ENCODE data around the gene DDIT3. TPM values are rescaled to one million over a fixed set of nuclear protein-coding genes. Genes with fewer than 3 reads are reported as not detected.
"Not testable (repeated sequence)": the region's sequence is repeated elsewhere in the genome, so short reads cannot be mapped to it uniquely, and the experiment has no call there.

Gene DDIT3
- total and polyA plus RNA-seq, 9 donors: 9.7 to 28.3 (median 13.1) TPM

DNA sequence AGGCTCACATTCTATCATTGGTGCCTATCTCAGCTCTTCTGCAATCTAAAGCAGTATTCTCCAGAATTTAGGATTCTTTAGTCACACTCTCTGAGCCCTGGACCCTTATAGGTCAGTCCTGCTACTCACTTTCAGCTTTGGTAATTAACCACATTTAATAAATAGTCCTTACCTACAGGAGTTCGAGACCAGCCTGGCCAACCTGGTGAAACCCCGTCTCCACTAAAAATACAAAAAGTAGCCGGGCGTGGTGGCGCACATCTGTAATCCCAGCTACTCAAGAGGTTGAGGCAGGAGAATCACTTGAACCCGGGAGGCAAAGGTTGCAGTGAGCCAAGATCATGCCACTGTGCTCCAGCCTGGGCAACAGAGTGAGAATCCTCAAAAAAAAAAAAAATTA is 6.6 kb downstream of the DDIT3 start:
- not testable (repeated sequence) for H3K4me3 ChIP-seq (ENCODE audit: low read length); DNase-seq; H3K27ac ChIP-seq (ENCODE audit: low read length); H3K9me3 ChIP-seq (replicated peaks; ENCODE audit: control insufficient read depth, low read depth, low read length); H3K27me3 ChIP-seq (ENCODE audit: control insufficient read depth, insufficient read depth, low read length); H3K4me1 ChIP-seq (ENCODE audit: control insufficient read depth, insufficient read depth, low read length)
- peaks cover 84% of the 10 kb centered on the region for H3K36me3 ChIP-seq (ENCODE audit: control insufficient read depth, insufficient read depth, low read length)
- WGBS (ENCODE audit: insufficient coverage): no CpG with 5 or more reads among the region's 6 CpGs

DNA sequence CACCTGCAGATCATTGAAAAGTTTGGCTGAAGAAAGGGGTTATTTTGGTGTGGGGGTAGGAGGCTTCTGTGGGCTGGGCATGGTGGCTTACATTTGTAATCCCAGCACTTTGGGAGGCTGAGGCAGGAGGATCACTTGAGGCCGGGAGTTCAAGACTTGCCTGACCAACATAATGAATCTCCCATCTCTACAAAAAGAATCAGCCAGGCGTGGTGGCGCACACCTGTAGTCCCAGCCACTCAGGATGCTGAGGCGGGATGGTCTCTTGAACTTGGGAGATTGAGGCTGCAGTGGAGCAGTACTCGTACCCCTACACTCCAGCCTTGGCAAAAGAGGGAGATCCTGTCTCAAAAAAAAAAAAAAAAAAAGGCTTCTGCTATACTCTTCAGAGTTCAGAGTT is 7.0 kb downstream of the DDIT3 start:
- Histone ChIP-seq H3K27ac (ENCODE audit: low read length) (no peak overlapping the region), H3K9me3 (replicated peaks; ENCODE audit: control insufficient read depth, low read depth, low read length) (no peaks in the 10 kb centered on the region), H3K27me3 (ENCODE audit: control insufficient read depth, insufficient read depth, low read length) (no peaks in the 10 kb centered on the region), H3K4me3 (ENCODE audit: low read length) (no peak overlapping the region), H3K36me3 (ENCODE audit: control insufficient read depth, insufficient read depth, low read length) (peaks cover 83% of the 10 kb centered on the region), H3K4me1 (ENCODE audit: control insufficient read depth, insufficient read depth, low read length) (peaks cover 5% of the 10 kb centered on the region)
- DNase-seq: no peak
- WGBS (ENCODE audit: insufficient coverage): 100% methylated on average over 1 of the region's 5 CpGs

DNA sequence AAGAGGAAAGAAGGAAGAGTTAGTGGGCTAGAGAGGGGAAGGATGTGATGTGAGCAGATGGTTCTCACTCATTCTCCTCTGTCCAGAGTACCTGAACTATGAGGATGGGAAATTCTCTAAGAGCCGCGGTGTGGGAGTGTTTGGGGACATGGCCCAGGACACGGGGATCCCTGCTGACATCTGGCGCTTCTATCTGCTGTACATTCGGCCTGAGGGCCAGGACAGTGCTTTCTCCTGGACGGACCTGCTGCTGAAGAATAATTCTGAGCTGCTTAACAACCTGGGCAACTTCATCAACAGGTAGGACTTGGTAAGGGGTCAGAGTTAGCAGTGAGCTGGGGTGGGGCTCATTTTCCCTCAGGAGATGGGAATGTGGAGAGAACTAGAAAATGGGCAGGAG is 7.6 kb downstream of the DDIT3 start:
- H3K9me3 ChIP-seq (replicated peaks; ENCODE audit: control insufficient read depth, low read depth, low read length): no peaks in the 10 kb centered on the region
- H3K27ac ChIP-seq (ENCODE audit: low read length): no peak overlapping the region
- H3K27me3 ChIP-seq (ENCODE audit: control insufficient read depth, insufficient read depth, low read length): no peaks in the 10 kb centered on the region
- peaks cover 77% of the 10 kb centered on the region for H3K36me3 ChIP-seq (ENCODE audit: control insufficient read depth, insufficient read depth, low read length)
- DNase-seq: no peak
- H3K4me3 ChIP-seq (ENCODE audit: low read length): no peak overlapping the region
- H3K4me1 ChIP-seq (ENCODE audit: control insufficient read depth, insufficient read depth, low read length): no peaks in the 10 kb centered on the region
- WGBS (ENCODE audit: insufficient coverage): 89% methylated on average over 6 of the region's 6 CpGs

DNA sequence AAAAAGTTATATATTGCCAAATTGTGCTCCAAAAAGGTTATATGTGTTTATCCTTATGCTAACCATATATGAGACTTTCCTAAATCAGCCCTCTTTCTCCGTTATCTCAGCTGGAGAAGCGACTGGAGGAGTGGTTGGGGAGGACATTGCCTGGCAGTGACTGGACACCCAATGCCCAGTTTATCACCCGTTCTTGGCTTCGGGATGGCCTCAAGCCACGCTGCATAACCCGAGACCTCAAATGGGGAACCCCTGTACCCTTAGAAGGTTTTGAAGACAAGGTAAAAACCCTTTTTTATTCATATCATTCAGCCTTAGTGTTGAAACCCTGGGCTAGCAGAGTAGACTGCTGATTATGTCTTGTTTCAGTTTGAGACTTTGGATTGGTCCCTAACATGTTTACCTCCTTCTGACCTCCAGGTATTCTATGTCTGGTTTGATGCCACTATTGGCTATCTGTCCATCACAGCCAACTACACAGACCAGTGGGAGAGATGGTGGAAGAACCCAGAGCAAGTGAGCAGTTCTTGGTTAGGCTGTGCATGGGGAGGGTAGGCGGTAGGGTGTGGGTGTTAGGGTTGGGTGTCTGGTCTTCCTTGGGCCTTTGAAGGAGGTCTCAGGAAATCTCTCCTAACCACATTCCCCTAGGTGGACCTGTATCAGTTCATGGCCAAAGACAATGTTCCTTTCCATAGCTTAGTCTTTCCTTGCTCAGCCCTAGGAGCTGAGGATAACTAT is 8.6 kb downstream of the DDIT3 start:
- H3K9me3 ChIP-seq (replicated peaks; ENCODE audit: control insufficient read depth, low read depth, low read length): no peaks in the 10 kb centered on the region
- DNase-seq: no peak
- no peak overlapping the region for H3K27ac ChIP-seq (ENCODE audit: low read length)
- H3K36me3 ChIP-seq (ENCODE audit: control insufficient read depth, insufficient read depth, low read length): peaks cover 71% of the 10 kb centered on the region
- no peak overlapping the region for H3K4me3 ChIP-seq (ENCODE audit: low read length)
- WGBS (ENCODE audit: insufficient coverage): no CpG with 5 or more reads among the region's 7 CpGs
- H3K27me3 ChIP-seq (ENCODE audit: control insufficient read depth, insufficient read depth, low read length): no peaks in the 10 kb centered on the region
- H3K4me1 ChIP-seq (ENCODE audit: control insufficient read depth, insufficient read depth, low read length): no peaks in the 10 kb centered on the region

DNA sequence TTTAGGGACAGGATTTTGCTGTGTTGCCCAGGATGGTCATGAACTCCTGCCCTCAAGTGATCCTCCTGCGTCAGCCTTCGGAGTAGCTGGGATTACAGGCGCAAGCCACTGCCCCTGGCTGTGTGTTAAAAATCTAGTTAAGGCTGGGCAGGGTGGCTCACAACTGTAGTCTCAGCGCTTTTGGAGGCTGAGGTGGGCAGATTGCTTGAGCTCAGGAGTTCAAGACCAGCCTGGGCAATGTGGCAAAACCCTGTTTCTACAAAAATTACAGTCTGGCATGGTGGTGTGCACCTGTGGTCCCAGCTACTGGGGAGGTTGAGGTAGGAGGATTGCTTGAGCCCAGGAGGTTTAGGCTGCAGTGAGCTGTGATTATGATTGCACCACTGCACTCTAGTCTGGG is 9.2 kb downstream of the DDIT3 start:
- no peak for DNase-seq
- Histone ChIP-seq H3K4me3 (ENCODE audit: low read length) (no peak overlapping the region), H3K9me3 (replicated peaks; ENCODE audit: control insufficient read depth, low read depth, low read length) (no peaks in the 10 kb centered on the region), H3K4me1 (ENCODE audit: control insufficient read depth, insufficient read depth, low read length) (no peaks in the 10 kb centered on the region), H3K36me3 (ENCODE audit: control insufficient read depth, insufficient read depth, low read length) (peaks cover 70% of the 10 kb centered on the region), H3K27me3 (ENCODE audit: control insufficient read depth, insufficient read depth, low read length) (no peaks in the 10 kb centered on the region), H3K27ac (ENCODE audit: low read length) (no peak overlapping the region)
- WGBS (ENCODE audit: insufficient coverage): 92% methylated on average over 4 of the region's 4 CpGs

DNA sequence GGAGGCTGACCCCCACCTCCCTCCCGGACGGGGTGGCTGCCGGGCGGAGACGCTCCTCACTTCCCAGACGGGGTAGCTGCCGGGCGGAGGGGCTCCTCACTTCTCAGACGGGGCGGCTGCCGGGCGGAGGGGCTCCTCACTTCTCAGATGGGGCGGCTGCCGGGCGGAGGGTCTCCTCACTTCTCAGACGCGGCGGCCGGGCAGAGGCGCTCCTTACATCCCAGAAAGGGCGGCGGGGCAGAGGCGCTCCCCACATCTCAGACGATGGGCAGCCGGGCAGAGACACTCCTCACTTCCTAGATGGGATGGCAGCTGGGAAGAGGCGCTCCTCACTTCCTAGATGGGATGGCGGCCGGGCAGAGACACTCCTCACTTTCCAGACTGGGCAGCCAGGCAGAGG is 12.5 kb downstream of the DDIT3 start:
- not testable (repeated sequence) for H3K4me1 ChIP-seq (ENCODE audit: control insufficient read depth, insufficient read depth, low read length); H3K27me3 ChIP-seq (ENCODE audit: control insufficient read depth, insufficient read depth, low read length); DNase-seq; H3K9me3 ChIP-seq (replicated peaks; ENCODE audit: control insufficient read depth, low read depth, low read length); H3K4me3 ChIP-seq (ENCODE audit: low read length); H3K27ac ChIP-seq (ENCODE audit: low read length)
- peaks cover 65% of the 10 kb centered on the region for H3K36me3 ChIP-seq (ENCODE audit: control insufficient read depth, insufficient read depth, low read length)
- 100% methylated on average over 4 of the region's 28 CpGs for WGBS (ENCODE audit: insufficient coverage)

DNA sequence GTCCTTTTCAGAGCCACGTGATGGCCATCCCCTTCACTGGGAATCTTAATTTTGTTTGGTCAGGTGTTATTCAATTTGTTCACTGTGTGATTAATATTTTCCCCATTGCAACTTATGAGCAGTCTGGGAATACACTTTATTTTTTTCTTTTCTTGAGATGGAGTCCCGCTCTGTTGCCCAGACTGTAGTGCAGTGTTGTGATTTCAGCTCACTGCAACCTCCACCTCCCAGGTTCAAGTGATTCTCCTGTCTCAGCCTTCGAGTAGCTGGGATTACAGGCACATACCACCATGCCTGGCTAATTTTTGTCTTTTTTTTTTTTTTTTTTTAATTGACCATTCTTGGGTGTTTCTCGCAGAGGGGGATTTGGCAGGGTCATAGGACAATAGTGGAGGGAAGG is 13.8 kb downstream of the DDIT3 start:
- H3K27me3 ChIP-seq (ENCODE audit: control insufficient read depth, insufficient read depth, low read length); H3K4me3 ChIP-seq (ENCODE audit: low read length); H3K9me3 ChIP-seq (replicated peaks; ENCODE audit: control insufficient read depth, low read depth, low read length); DNase-seq; H3K27ac ChIP-seq (ENCODE audit: low read length); H3K4me1 ChIP-seq (ENCODE audit: control insufficient read depth, insufficient read depth, low read length): not testable (repeated sequence)
- no CpG with 5 or more reads among the region's 4 CpGs for WGBS (ENCODE audit: insufficient coverage)
- peaks cover 61% of the 10 kb centered on the region for H3K36me3 ChIP-seq (ENCODE audit: control insufficient read depth, insufficient read depth, low read length)

DNA sequence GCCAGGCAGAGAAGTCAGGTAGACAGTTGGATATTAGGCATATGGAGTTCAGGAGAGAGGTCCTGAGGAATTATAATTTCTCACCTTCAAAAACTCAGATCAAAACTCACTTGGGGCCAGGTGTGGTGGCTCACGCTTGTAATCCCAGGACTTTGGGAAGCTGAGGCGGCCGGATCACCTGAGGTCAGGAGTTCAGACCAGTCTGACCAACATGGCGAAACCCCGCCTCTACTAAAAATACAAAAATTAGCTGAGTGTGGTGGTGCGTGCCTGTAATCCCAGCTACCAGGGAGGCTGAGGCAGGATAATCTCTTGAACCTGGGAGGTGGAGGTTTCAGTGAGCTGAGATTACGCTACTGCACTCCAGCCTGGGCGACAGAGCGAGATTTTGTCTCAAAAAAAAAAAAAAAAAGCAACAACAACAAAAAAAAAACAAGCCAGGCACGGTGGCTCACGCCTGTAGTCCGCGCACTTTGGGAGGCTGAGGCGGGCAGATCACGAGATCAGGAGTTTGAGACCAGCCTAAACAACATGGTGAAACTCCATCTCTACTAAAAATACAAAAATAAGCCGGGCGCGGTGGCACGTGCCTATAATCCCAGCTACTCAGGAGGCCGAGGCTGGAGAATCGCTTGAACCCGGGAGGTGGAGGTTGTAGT is 17.9 kb downstream of the DDIT3 start:
- H3K9me3 ChIP-seq (replicated peaks; ENCODE audit: control insufficient read depth, low read depth, low read length); H3K27me3 ChIP-seq (ENCODE audit: control insufficient read depth, insufficient read depth, low read length); H3K27ac ChIP-seq (ENCODE audit: low read length); DNase-seq; H3K4me1 ChIP-seq (ENCODE audit: control insufficient read depth, insufficient read depth, low read length); H3K4me3 ChIP-seq (ENCODE audit: low read length): not testable (repeated sequence)
- no CpG with 5 or more reads among the region's 22 CpGs for WGBS (ENCODE audit: insufficient coverage)
- peaks cover 67% of the 10 kb centered on the region for H3K36me3 ChIP-seq (ENCODE audit: control insufficient read depth, insufficient read depth, low read length)

DNA sequence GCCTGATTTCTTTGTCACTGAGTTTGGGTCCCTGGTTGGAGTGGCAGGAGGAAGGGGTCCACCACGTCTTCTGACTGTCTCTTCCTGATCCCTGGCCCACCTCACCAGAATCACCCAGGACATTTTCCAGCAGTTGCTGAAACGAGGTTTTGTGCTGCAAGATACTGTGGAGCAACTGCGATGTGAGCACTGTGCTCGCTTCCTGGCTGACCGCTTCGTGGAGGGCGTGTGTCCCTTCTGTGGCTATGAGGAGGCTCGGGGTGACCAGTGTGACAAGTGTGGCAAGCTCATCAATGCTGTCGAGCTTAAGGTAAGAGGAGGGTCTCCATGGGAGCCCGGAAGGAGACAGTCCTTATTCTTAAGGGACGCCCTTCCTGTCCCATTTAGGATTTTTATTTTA is 20.1 kb downstream of the DDIT3 start:
- no peak overlapping the region for H3K27ac ChIP-seq (ENCODE audit: low read length)
- H3K27me3 ChIP-seq (ENCODE audit: control insufficient read depth, insufficient read depth, low read length): no peaks in the 10 kb centered on the region
- peaks cover 65% of the 10 kb centered on the region for H3K36me3 ChIP-seq (ENCODE audit: control insufficient read depth, insufficient read depth, low read length)
- no peaks in the 10 kb centered on the region for H3K9me3 ChIP-seq (replicated peaks; ENCODE audit: control insufficient read depth, low read depth, low read length)
- no peak overlapping the region for H3K4me3 ChIP-seq (ENCODE audit: low read length)
- WGBS (ENCODE audit: insufficient coverage): 96% methylated on average over 8 of the region's 11 CpGs
- DNase-seq: no peak
- no peaks in the 10 kb centered on the region for H3K4me1 ChIP-seq (ENCODE audit: control insufficient read depth, insufficient read depth, low read length)

DNA sequence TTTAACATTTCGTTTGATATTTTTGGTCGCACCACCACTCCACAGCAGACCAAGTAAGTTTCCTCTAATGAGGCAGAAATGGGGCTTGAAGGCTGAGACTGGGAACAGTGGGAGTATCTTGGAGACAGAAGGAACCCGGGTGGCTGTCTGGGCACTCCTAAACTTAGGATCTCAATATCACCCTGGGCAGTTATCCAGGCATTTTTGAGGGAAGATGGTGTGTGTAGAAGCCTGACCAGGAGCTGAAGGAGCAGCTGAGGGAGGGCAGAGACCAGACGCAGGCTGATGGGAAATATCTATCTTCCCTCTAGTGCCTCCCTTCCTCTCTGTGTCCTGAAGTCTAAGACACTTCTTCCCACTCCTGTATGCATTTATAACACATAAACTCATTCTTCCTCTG is 21.7 kb downstream of the DDIT3 start:
- peaks cover 49% of the 10 kb centered on the region for H3K36me3 ChIP-seq (ENCODE audit: control insufficient read depth, insufficient read depth, low read length)
- WGBS (ENCODE audit: insufficient coverage): no CpG with 5 or more reads among the region's 4 CpGs
- H3K27ac ChIP-seq (ENCODE audit: low read length): no peak overlapping the region

More for the DNA sequence above, 21.7 kb downstream of the DDIT3 start:
- no peak overlapping the region for H3K4me3 ChIP-seq (ENCODE audit: low read length)
- H3K27me3 ChIP-seq (ENCODE audit: control insufficient read depth, insufficient read depth, low read length): no peaks in the 10 kb centered on the region
- no peaks in the 10 kb centered on the region for H3K4me1 ChIP-seq (ENCODE audit: control insufficient read depth, insufficient read depth, low read length)
- no peaks in the 10 kb centered on the region for H3K9me3 ChIP-seq (replicated peaks; ENCODE audit: control insufficient read depth, low read depth, low read length)
- no peak for DNase-seq
